GM18519 (cell line): ENCODE data around the gene COX8C.
"Not testable (repeated sequence)": the region's sequence is repeated elsewhere in the genome, so short reads cannot be mapped to it uniquely, and the experiment has no call there.

Experiments
- ATAC-seq: cut with Tn5 transposase; IDR thresholded peaks from one replicate; pipeline ENCODE4 v1.9.1; 2021; ENCODE audit warnings: mild to moderate bottlenecking, moderate library complexity; ENCODE audit not compliant: unreplicated experiment, low FRiP score

COX8C gene

DNA sequence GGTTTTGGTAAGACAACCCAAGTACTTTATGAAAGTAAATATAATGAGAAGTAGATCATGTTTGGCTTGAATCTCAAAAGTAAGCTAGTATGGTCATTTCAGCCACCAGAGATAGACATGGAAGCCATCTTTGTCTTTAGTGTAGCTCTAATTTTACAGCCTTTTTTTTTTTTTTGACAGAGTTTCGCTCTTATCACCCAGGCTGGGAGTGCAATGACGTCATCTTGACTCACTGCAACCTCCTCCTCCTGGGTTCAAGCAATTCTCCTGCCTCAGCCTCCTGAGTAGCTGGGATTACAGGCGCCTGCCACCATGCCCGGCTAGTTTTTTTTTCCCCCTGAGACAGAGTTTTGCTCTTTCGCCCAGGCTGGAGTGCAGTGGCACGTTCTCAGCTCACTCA lies 7.9 kb downstream of the COX8C start:
- ATAC-seq = not testable (repeated sequence)

DNA sequence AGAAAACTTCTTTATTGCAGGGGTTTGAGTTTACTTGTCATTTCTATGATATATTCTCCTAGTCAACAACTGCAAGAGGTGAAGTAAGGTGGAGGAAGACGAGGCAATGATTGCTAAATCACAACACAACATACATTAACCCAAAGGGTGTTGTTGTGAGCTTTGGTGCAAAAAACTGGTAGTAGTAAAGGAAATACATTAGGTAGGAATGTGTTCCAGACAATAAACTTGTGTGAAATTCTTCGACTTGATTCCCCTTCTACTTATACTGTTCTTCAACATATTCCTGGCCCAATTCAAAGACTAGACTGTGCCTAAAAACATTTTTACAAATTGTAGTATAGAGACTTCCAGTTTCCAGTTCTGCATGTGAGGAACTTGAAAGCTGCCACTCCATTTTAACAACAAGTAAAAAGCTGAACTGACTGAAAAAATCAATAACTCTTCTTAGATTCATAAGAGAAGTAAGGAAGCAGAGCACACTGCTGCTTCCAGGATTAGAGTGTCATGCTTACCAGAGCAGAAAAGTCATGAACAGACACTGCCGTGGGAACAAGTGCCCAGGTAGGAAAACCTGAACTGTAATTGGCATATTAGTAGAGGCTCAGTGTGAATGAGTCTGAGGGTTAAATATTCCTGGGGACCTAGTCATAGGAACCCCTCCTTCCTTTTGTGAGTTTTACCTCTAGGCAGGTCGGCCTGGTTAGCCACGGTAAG lies 22.2 kb downstream of the COX8C start:
- no peak for ATAC-seq

DNA sequence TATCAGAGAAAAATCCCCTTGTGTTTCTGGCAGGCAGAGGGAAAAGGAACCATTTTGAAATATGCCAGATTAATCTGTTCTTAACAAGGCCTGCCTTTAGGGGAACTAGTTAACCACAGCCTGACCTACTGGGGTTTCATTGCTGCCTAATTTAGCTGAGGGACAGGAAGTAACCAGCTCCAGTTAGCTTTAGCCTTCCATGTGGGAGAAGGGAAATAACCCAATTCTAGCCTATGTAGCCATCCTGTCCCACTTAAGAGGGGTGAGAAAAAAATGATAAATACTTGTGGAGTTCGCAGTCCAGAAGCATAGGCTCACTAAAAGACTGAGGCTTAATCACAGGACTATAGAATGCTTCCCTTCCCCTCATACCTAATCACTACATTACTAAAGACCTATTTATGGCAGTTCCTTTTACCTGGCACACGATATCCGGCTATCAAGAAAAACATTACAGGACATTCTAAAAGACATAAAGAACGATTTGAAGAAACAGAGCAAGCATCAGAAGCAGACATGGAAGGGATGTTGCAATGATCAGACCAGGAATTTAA lies 22.8 kb downstream of the COX8C start:
- peak; percentile 71 for ATAC-seq

DNA sequence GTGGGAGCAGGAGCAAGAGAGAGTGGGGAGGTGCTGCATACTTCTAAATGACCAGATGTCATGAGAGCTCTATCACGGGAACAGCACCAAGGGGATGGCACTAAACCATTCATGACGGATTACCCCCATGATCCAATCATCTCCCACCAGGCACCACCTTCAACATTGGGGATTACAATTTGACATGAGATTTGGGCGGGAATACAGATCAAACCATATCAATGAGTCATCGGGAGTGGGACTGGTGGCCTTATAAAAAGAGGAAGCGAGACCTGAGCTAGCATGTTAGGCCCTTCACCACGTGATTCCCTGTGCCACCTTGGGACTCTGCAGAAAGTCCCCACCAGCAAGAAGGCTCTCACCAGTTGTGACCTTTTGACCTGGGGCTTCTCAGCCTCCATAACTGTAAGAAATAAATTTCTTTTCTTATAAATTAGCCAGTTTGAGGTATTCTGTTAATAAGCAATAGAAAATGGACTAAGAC lies 28.7 kb downstream of the COX8C start:
- ATAC-seq = peak; percentile 81

DNA sequence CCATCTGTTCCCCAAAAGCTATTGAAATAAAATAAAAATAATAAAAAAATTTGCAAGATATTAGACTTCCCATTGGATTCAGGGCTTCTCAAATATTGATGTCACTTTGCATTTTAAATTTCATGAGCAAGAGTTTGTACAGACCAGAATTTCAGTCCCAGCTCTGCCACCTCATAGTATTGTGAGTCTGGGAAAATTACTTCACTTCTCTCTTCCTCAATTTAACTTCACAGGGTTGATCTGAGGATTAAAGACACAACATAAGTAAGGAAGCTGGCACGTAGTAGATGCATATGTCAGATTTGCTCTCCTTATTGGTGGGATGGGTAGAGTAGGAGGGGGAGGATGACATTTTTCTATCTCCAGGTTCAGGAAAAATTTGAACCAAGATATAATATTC lies 32.8 kb downstream of the COX8C start:
- no peak for ATAC-seq

DNA sequence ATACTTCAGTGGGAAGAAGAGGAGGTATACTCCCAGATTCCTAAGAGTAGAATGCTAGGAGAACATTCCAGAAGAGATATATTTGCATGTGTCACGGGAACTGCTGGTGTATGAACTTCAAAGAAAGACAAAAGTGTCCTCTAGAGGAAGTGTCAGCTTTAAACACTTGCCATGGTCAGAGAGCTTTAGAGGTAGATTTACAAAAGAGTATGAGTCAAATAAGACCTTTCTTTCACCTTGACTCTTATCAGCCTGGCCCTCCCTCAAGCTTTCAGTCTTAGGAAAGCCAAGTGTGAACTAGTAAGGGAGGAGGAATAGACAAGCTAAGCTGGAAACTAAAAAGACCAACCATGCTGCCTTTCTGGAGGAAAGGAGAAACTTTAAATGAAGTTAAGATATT lies 34.7 kb downstream of the COX8C start:
- ATAC-seq = no peak

DNA sequence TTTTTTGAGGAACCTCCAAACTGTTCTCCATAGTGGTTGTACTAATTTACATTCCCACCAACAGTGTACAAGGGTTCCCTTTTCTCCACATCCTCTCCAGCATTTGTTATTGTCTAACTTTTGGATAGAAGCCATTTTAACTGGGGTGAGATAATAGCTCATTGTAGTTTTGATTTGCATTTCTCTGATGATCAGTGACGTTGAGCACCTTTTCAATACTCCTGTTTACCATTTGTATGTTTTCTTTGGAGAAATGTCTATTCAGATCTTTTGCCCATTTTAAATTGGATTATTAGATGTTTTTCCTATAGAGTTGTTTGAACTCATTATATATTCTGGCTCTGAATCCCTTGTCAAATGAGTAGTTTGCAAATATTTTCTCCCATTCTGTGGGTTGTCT lies 37.3 kb downstream of the COX8C start:
- ATAC-seq = not testable (repeated sequence)

DNA sequence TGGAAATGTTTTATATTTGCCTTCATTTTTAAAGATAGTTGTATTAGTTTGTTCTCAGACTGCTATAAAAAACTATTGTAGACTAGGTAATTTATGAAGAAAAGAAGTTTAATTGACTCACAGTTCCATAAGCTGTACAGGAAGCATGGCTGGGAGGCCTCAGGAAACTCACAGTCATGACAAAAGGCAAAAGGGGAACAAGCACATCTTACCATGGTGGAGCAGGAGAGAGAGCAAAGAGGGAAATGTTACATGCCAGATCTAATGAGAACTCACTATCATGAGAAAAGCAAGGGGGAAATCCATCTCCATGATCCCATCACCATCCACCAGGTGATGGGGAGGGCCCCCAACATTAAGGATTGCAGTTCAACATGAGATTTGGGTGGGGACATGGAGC lies 48.2 kb downstream of the COX8C start:
- ATAC-seq = no peak

DNA sequence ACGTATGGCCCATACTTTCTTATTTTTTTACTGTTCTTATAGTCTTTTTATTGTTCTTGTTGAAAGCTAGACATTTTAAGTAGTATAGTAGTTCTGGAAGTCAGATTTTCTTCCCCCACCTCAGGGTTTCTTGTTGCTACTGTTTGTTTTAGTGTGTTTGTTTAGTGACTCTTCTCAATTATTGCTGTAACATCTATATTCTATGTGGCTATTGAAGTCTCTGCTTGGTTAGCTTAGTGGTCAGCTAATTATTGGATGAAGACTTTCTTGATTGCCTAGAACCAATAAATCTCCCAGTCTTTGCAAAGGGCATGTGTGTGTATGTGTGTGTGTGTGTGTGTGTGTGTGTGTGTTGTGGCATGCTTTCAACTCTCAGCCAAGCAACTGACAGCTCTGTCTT lies 49.5 kb downstream of the COX8C start:
- ATAC-seq = no peak
